Activated CD4-positive, CD25-positive, alpha-beta regulatory T cell treated with anti-CD3 and anti-CD28 coated beads, Interleukin-2, amount 50 U/mL, for 72 hours (primary cell): ENCODE results near the gene MPV17L2.
"Not testable (repeated sequence)": the region's sequence is repeated elsewhere in the genome, so short reads cannot be mapped to it uniquely, and the experiment has no call there.

Source experiments
- DNase-seq: peaks from one replicate; pipeline ENCODE4 v3.0.0; 2021

Gene MPV17L2

GRCh38 chr19:18192673-18193387 is at the start of gene MPV17L2:
Gene MPV17L2, plus strand, starts transcription at chr19:18193218. Its CDS starts 64 bp downstream, at chr19:18193282.
- DNase-seq: peak; percentile 96

GRCh38 chr19:18143902-18144301 is 49.1 kb upstream of the MPV17L2 start:
- no peak for DNase-seq

DNA sequence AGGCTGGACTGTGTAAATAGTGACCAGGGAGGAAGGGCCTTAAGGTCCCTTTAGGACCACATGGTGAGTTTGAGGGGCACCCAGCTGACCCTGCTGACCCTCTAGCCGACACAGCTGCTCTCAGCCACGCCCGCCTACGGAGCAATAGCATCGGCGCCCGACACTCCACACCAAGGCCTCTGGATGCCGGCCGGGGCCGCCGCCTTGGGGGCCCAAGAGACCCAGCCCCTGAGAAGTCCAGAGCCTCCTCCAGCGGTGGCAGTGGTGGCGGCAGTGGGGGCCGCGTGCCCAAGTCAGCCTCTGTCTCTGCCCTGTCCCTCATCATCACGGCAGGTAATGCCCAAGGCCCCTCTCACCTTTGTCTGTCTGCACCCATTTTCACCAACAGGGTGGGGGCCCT is 48.7 kb upstream of the MPV17L2 start:
- DNase-seq: no peak

DNA sequence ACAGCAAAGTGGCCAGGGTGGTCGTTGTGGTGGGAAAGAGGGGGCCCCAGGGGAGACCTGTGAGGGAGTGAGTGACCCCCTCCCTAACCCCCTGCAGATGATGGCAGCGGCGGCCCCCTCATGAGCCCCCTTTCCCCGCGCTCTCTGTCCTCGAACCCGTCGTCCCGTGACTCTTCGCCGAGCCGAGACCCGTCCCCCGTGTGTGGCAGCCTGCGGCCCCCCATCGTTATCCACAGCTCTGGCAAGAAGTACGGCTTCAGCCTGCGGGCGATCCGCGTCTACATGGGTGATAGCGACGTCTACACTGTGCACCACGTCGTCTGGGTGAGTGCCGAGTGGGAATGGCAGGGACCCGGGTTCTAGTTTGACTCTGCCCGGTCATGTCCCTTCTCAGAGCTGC is 48.1 kb upstream of the MPV17L2 start:
- no peak for DNase-seq

GRCh38 chr19:18145391-18145999 is 47.5 kb upstream of the MPV17L2 start:
- no peak for DNase-seq

- DNase-seq: no peak
These were observed 45.6 kb upstream of the MPV17L2 start for GRCh38 chr19:18147396-18147795.

DNA sequence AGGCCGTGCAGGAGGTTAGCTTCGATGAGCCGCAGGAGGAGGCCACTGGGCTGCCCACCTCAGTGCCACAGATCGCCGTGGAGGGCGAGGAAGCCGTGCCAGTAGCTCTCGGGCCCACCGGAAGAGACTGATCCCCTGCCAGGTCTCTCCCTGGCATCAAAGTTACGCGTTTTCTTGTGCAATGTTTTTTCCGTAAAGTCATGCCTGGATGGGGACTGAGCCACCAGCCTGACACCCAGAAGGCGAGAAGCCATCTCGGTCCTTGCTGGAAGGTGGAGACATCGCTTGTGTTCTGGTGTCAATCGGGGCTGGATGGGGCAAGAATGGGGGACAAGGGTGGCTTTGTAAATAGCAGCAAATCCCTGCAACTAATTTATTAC is 43.4 kb upstream of the MPV17L2 start:
- DNase-seq: no peak

DNA sequence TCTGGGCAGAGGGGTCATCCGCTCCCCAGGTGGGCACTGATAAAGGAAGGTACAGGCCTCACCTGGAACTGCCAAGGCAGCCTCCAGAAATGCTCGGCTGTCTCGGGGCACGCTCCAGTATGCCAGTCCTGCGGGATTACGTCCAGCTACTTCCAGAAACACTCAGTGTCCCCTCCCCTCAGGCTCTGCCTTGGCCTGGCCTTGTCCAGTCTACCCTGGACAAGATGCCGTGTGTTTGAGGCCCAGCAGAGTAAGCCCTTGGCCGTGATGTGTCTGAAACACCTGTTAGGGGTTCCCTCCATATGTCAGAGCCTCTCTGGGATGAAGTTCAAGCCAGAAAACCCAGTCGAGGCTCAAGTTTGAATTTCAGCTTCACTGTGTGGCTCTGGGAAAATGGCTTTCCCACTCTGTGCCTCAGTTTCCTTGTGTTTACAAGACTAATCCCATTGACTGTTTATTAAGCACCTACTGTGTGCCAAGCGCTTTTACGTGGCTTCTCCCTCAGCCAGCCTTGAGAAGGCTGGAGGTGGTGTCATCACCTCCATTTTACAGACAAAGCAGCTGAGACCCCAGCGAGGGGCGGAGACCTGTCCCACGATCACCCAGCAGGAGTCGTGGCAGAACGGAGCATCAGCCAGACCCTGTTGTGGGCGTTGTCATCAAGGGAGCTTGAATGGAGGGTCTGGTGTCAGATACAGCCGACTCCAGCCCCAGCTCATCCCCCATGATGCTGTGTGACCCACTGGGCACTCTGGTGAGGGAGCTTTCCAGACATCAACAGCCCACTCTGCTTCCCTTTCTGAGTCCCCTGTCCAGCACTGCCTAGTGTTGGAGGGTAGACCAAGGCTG is 42.0 kb upstream of the MPV17L2 start:
- no peak for DNase-seq

DNA sequence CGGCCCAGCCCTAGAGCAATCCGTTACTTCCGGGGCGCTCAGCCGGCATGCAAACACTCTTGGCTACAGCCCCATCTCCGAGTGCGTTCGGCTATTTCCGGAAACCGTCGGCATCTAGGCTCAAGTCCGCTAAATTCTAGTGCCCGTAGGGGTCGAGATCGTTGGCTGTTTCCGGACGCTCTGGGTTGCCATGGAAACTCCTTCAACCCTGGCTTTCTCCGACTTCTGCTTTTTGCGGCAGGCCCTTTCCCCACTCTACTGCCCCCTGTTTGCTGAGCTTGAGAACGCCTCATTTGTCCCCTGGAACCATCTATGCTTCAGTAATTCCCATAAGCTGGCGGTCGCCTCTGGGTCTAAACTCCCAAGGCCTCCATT is 40.6 kb upstream of the MPV17L2 start:
- peak; percentile 98 for DNase-seq

DNA sequence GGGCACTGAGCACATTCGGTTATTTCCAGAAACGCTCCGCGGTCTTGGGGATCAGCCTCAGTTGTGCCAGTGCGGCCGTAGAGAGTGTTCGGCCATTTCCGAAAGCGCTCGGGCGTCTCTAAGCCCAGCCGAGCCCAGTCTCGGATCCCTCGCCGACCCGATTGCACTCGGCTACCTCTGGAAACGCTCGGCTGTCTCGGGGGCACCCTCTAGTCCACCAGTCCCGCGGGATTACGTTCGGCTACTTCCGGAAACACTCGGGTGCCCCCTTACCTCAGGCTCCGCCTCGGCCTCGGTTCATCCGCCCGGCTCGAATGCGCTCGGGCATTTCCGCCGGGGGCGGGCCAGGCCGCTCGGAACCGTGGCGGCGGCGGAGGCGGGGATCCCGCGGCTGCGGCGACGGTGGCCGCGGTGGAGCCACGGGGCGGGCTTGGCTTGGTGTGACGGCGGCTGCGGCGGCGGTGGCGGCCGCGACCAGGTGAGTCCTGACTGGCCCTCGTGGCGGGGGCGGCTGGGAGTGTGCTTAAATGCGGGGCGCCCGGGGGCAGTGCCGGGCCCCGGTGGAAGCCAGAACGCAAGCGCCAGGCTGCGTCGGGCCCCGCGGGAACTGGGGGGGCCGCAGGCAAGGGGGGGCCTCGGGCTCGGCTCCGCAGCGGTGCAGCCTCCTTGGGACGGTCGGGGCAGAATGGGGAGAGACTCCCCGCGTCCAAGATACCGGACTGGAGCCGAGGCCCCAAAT is 40.0 kb upstream of the MPV17L2 start, which contains the start of gene PIK3R2:
Gene PIK3R2 (plus strand): TSS at position 347 of the 739 bp plus-strand sequence. CDS start 2,717 bp downstream, outside the sequence.
- peak; percentile 100 for DNase-seq

DNA sequence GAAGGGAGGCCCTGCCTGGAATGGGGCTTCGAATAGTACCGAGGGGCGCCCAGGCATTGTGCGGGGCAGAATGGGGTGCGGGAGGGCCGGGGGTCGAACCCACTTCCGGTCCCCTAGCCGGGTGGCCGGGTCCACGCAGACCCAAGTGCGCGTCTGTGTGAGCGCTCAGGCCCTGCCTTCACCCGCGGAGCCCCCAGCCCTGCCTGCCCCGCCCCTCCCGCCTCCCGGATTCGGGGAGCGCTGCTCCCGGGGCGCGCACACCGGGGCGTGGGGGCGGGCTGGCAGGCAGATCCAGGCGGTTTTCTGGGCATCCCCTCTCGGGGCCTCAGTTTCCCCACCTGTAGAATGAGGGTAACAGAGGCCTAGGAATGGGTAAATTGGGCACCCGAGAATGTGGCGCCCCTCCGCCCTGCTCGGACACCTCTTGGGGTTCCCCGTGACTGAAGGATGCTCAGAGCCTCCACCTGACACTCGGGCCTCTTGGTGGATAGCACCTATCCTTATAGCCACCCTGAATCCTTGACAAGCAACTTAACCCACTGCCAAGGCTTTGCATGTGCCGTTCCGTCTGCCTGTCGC is 39.4 kb upstream of the MPV17L2 start:
- DNase-seq: no peak

- no peak for DNase-seq
These were observed 37.6 kb upstream of the MPV17L2 start for GRCh38 chr19:18155095-18156087.

DNA sequence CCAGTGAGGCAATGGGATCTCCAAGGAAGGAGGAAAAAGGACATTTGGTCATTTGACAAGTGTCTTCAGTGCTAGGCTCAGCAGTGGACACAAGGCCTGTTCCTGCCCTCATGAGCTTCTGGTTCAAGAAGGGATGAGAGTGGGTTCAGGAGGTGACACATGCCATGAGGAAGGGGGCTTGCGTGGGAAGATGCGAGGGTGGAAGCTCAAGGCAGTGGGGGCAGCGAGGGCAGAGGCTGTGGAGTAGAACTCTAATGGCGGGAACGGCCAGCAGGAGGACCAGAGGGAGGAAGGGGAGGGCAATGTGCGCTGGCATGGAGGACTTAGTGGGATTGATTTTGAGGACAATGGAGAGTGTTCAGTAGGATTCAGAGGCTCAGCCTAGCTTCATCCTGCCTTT is 36.8 kb upstream of the MPV17L2 start:
- DNase-seq: no peak

- DNase-seq: no peak
These were observed 36.1 kb upstream of the MPV17L2 start for GRCh38 chr19:18156841-18157464.

GRCh38 chr19:18157465-18158063 is 35.5 kb upstream of the MPV17L2 start:
- no peak for DNase-seq

DNA sequence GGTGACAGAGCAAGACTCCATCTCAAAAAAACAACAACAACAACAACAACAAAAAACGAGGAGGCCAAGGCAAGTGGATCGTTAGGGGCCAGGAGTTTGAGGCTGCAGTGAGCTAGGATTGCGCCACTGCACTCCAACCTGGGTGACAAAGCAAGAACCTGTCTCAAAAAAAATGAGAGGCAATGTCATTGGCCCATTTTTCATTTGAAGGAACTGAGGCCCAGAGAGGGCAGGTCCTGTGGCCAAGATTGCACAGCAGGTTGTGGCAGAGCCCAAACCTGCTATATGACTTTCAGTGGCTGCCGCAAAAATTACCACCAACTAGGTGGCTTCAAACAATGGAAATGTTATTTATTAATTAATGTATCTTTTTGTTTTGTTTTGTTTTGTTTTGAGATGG is 34.6 kb upstream of the MPV17L2 start:
- no peak for DNase-seq

DNA sequence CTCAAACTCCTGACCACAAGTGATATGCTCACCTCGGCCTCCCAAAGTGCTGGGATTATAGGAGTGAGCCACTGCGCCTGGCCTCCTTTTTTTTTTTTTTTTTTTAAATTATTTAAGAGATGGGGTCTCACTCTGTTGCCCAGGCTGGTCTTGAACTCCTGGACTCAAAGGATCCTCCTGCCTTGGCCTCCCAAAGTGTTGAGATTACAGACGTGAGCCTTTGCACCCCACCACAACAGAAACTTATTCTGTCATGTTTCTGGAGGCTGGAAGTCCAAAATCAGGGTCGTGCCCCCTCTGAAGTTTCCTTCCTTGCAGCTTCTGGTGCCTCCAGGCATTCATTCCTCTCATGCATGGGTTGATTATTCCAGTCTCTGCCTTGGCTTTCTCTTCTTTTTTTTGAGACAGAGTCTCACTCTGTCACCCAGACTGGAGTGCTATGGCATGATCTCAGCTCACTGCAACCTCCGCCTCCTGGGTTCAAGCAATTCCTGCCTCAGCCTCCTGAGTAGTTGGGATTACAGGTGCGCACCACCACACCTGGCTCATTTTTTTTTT is 33.9 kb upstream of the MPV17L2 start:
- DNase-seq: not testable (repeated sequence)

DNA sequence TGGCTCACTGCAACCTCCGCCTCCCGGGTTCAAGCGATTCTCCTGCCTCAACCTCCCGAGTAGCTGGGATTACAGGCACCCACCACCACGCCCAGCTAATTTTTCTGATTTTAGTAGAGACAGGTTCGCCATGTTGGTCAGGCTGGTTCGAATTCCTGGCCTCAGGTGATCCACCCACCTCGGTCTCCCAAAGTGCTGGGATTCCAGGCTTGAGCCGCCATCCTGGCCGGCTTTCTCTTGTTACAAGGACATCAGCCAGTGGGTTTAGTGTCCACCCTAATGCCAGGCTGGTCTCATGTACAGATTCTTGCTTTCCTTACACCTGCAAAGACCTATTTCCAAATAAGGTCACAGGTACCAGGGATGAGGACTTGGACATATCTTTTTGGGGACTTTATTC is 33.2 kb upstream of the MPV17L2 start:
- no peak for DNase-seq

- no peak for DNase-seq
These were observed 32.5 kb upstream of the MPV17L2 start for GRCh38 chr19:18160493-18160970.
